H1 (cell line): ENCODE data around the gene ASXL1. TPM values are rescaled to one million over a fixed set of nuclear protein-coding genes. Genes with fewer than 3 reads are reported as not detected.

Experiments used
- E2F6 ChIP-seq: IDR thresholded peaks from 2 replicates; pipeline ENCODE4 v1.6.1; 2012; ENCODE audit warnings: inconsistent platforms
- HDAC2 ChIP-seq, 2 experiments: fragments of 300-600 bp in 1 of 2; sonication (generic) in 1 of 2; IDR thresholded peaks; 2 replicates each; pipeline ENCODE4 v1.6.1; 2011 to 2012; ENCODE audit warnings: low read depth in 2 of 2, low read length in 2 of 2, mild to moderate bottlenecking in 2 of 2, moderate library complexity in 2 of 2, borderline replicate concordance in 1 of 2, inconsistent platforms in 1 of 2
- TCF12 ChIP-seq: IDR thresholded peaks from 2 replicates; pipeline ENCODE4 v1.6.1; 2011; ENCODE audit warnings: low read depth, mild to moderate bottlenecking, low read length
- polyA plus RNA-seq, 7 experiments: library from polyadenylated mRNA; depleted of rRNA in 3 of 7; stranded (reverse) in 5 of 7; unstranded in 2 of 7; fragments of >200 nt in 5 of 7; fragments of 200-250 nt in 2 of 7; gene quantifications; 1 replicate in 5 of 7; 2 replicates in 1 of 7; 4 replicates in 1 of 7; pipeline versions ENCODE4 v1.2.1 to v1.2.3, GENCODE V29; 2011 to 2013; ENCODE audit warnings: missing spikeins in 2 of 7, mixed read lengths in 2 of 7
- total RNA-seq: library from RNA; stranded (reverse); fragmentation: NEBNext Ultra II Directional; extraction: Animal tissue kit (Norgen Biotek cat#: 25700); gene quantifications from 2 replicates; pipeline ENCODE4 v1.2.1, GENCODE V29; 2021

The ASXL1 gene
- total and polyA plus RNA-seq, 2 of the 8 experiments (the other 6 are each of a cell fraction or from before 2014, with no cell fraction given) = 10.6 to 26.5 TPM

GRCh38 chr20:32329817-32330554 is 28.1 kb upstream of the ASXL1 start (continued):
- TF ChIP-seq TCF12 (no peak), E2F6 (no peak), HDAC2 (IDR thresholded peaks at IDR 0.05; ENCODE audit: borderline replicate concordance in 1 of 2, low read depth in 2 of 2, low read length in 2 of 2) (no peak)
- TF ChIP-seq, all 59 proteins: peak for 0
